Panc1 (cell line): ENCODE data around the gene FHIT. TPM values are rescaled to one million over a fixed set of nuclear protein-coding genes. Genes with fewer than 3 reads are reported as not detected.
"Not testable (repeated sequence)": the region's sequence is repeated elsewhere in the genome, so short reads cannot be mapped to it uniquely, and the experiment has no call there.

Experiments
- ATAC-seq: fragments of 200-7000 bp; cut with Tn5 transposase; 2 replicates; pipeline ENCODE4 v1.9.1; 2020; ENCODE audit warnings: mild to moderate bottlenecking, moderate library complexity
- BruUV-seq: library from RNA; stranded (reverse); fragments of 400-500 nt; replicated peaks from 2 replicates; lab custom pipeline; 2021; lab: Mats Ljungman, UMichigan
- CTCF ChIA-PET: fragments of 300-600 bp; sonication (Branson Sonifier 250); formaldehyde crosslinking; loops from one replicate; lab custom pipeline; 2022; ENCODE audit warnings: antibody characterized with exemption; lab: Charles Lee
- POLR2A ChIA-PET: fragments of 300-600 bp; sonication (Branson Sonifier 250); formaldehyde crosslinking; loops from one replicate; lab custom pipeline; 2022; ENCODE audit warnings: antibody characterized with exemption; lab: Charles Lee
- DNase-seq: peaks from one replicate; pipeline ENCODE4 v3.0.0-alpha.2; 2010; ENCODE audit warnings: low read depth, low spot score
- H3K27ac ChIP-seq: 2 replicates; pipeline ENCODE4 v1.5.1; 2011; ENCODE audit warnings: mild to moderate bottlenecking, low read length, inconsistent platforms
- H3K27me3 ChIP-seq: fragments of 200-500 bp; sonication (Bioruptor generic); 2 replicates; pipeline ENCODE4 v1.6.0; 2014; ENCODE audit warnings: low read length, inconsistent platforms; ENCODE audit not compliant: control insufficient read depth, insufficient read depth
- H3K36me3 ChIP-seq: fragments of 200-500 bp; sonication (Bioruptor generic); 2 replicates; pipeline ENCODE4 v1.5.1; 2014; ENCODE audit warnings: inconsistent platforms, mild to moderate bottlenecking, low read length, moderate library complexity; ENCODE audit not compliant: control insufficient read depth, insufficient read depth
- H3K4me1 ChIP-seq: 2 replicates; pipeline ENCODE4 v1.5.1; 2011; ENCODE audit warnings: inconsistent platforms, mild to moderate bottlenecking, low read length, moderate library complexity; ENCODE audit not compliant: control insufficient read depth, insufficient read depth
- H3K4me3 ChIP-seq, 2 experiments: 2 replicates each; pipeline ENCODE4 v1.5.1; 2011 to 2012; ENCODE audit warnings: low read depth in 2 of 2, low read length in 2 of 2, mild to moderate bottlenecking in 2 of 2, inconsistent platforms in 1 of 2, moderate library complexity in 1 of 2
- H3K9me3 ChIP-seq: fragments of 200-500 bp; sonication (Bioruptor generic); 2 replicates; pipeline ENCODE4 v1.5.1; 2014; ENCODE audit warnings: low read depth, mild to moderate bottlenecking, inconsistent platforms, low read length, moderate library complexity; ENCODE audit not compliant: control insufficient read depth, insufficient read depth
- POLR2AphosphoS5 ChIP-seq: IDR thresholded peaks from 2 replicates; pipeline ENCODE4 v1.6.1; 2012; ENCODE audit warnings: mild to moderate bottlenecking, low read depth, low read length, moderate library complexity
- SIN3A ChIP-seq: IDR thresholded peaks from 2 replicates; pipeline ENCODE4 v1.6.1; 2012; ENCODE audit warnings: low read depth, mild to moderate bottlenecking, low read length, moderate library complexity, borderline replicate concordance; ENCODE audit not compliant: insufficient read depth
- TCF7L2 ChIP-seq: IDR thresholded peaks from 2 replicates; pipeline ENCODE4 v1.6.1; 2011; ENCODE audit warnings: mild to moderate bottlenecking, low read depth, low read length, inconsistent platforms
- in situ Hi-C: cut with HindIII; loops from 2 replicates; pipeline ENCODE4 v1.10.0; 2016; ENCODE audit warnings: low sequenced_read_pairs, low pct_unique_long_range_greater_than_20kb
- intact Hi-C: fragments of 100-400 bp; cut with micrococcal nuclease; formaldehyde crosslinking; loops from one replicate; pipeline ENCODE4 v1.10.0; 2022; ENCODE audit not compliant: unreplicated experiment
- total RNA-seq: library from RNA; stranded (reverse); gene quantifications from one replicate; pipeline ENCODE4 v1.2.1, GENCODE V29; 2021; ENCODE audit not compliant: unreplicated experiment
- TF ChIP-seq, protein P1 (sequence below): fragments of 450-650 bp; IDR thresholded peaks from 2 replicates; pipeline ENCODE4 v1.5.1; 2017; ENCODE audit warnings: mild to moderate bottlenecking
- TF ChIP-seq, protein P2 (sequence below), 2 experiments: IDR thresholded peaks; 2 replicates each; pipeline ENCODE4 v1.6.1; 2011 to 2012; ENCODE audit warnings: low read depth in 2 of 2, control low read depth in 1 of 2, low read length in 1 of 2, mild to moderate bottlenecking in 1 of 2, moderate library complexity in 1 of 2; ENCODE audit not compliant: insufficient read depth in 1 of 2

FHIT gene
- total RNA-seq, 1 experiment from 2014 or later, result 2.2 TPM

DNA sequence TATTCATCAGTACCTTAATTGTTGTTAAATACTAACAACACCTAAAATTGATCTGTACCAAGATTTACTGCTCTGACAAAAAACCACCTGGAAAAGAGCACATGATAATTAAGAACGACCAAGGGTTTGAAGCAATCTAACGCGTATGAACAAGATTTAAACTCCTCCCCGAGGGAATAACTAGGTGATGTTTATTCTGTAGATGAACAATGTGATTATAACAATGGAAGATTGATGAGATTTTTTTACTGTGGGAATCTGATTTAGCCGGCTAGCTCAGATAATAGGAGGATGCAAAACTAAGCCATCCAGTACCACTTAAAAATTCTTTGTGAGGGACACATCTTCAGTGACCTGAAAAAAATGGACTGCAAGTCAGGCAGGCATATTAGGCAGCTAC, 222.1 kb downstream of the FHIT start:
- ATAC-seq, result no peak
- Histone ChIP-seq H3K4me1 (no peaks in the 10 kb centered on the region), H3K36me3 (no peaks in the 10 kb centered on the region), H3K9me3 (no peaks in the 10 kb centered on the region), H3K4me3 (no peak overlapping the region), H3K27me3 (no peaks in the 10 kb centered on the region), H3K27ac (no peak overlapping the region)
- TF ChIP-seq, protein P1, sequence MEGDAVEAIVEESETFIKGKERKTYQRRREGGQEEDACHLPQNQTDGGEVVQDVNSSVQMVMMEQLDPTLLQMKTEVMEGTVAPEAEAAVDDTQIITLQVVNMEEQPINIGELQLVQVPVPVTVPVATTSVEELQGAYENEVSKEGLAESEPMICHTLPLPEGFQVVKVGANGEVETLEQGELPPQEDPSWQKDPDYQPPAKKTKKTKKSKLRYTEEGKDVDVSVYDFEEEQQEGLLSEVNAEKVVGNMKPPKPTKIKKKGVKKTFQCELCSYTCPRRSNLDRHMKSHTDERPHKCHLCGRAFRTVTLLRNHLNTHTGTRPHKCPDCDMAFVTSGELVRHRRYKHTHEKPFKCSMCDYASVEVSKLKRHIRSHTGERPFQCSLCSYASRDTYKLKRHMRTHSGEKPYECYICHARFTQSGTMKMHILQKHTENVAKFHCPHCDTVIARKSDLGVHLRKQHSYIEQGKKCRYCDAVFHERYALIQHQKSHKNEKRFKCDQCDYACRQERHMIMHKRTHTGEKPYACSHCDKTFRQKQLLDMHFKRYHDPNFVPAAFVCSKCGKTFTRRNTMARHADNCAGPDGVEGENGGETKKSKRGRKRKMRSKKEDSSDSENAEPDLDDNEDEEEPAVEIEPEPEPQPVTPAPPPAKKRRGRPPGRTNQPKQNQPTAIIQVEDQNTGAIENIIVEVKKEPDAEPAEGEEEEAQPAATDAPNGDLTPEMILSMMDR, result no peak
- TF ChIP-seq TCF7L2, result no peak
- no peak for TF ChIP-seq POLR2AphosphoS5
- no peak for TF ChIP-seq SIN3A
- TF ChIP-seq, protein P2, sequence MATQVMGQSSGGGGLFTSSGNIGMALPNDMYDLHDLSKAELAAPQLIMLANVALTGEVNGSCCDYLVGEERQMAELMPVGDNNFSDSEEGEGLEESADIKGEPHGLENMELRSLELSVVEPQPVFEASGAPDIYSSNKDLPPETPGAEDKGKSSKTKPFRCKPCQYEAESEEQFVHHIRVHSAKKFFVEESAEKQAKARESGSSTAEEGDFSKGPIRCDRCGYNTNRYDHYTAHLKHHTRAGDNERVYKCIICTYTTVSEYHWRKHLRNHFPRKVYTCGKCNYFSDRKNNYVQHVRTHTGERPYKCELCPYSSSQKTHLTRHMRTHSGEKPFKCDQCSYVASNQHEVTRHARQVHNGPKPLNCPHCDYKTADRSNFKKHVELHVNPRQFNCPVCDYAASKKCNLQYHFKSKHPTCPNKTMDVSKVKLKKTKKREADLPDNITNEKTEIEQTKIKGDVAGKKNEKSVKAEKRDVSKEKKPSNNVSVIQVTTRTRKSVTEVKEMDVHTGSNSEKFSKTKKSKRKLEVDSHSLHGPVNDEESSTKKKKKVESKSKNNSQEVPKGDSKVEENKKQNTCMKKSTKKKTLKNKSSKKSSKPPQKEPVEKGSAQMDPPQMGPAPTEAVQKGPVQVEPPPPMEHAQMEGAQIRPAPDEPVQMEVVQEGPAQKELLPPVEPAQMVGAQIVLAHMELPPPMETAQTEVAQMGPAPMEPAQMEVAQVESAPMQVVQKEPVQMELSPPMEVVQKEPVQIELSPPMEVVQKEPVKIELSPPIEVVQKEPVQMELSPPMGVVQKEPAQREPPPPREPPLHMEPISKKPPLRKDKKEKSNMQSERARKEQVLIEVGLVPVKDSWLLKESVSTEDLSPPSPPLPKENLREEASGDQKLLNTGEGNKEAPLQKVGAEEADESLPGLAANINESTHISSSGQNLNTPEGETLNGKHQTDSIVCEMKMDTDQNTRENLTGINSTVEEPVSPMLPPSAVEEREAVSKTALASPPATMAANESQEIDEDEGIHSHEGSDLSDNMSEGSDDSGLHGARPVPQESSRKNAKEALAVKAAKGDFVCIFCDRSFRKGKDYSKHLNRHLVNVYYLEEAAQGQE (IDR thresholded peaks at IDR 0.05; ENCODE audit: insufficient read depth in 1 of 2, low read depth in 2 of 2, low read length in 1 of 2), result no peak
- intact Hi-C loops (no loop called here), in situ Hi-C loops (no loop called here)
- no TSS peak for BruUV-seq
- POLR2A ChIA-PET, result no interaction called here
- CTCF ChIA-PET, result no interaction called here
- DNase-seq, result no peak

DNA sequence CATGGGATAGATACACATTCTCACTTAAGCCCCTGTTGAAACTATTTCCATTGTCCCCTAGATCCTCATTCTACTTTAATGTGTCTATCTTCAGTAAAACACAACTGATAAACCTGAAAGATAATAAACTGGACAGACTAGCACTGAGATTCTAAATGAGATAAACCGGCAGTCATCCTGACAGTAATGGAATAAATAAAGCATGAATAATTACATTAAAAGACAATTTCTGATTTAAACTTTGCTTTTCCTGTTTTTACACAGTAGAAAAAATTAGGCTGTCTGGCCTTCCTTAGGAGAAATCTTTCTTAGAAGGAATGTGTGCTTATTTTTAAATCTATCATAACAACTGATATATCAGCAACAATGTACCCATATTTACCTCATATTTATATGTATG, 232.4 kb downstream of the FHIT start:
- no TSS peak for BruUV-seq
- H3K27ac ChIP-seq, result no peak overlapping the region

DNA sequence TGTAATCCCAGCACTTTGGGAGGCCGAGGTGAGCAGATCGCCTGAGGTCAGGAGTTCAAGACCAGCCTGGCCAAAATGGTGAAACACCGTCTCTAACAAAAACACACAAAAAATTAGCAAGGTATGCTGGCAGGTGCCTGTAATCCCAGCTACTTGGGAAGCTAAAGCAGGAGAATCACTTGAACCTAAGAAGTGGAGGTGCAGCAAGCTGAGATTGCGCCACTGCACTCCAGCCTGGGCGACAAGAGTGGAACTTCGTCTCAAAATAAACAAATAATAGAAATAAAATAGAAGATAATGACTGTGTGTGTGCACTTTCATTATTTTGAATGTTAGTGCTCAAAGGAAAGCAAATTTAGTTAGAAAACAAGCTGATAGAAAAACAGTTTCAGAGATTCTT, 234.2 kb downstream of the FHIT start:
- intact Hi-C loops, in situ Hi-C loops, H3K4me3 ChIP-seq, H3K27ac ChIP-seq, POLR2A ChIA-PET, H3K27me3 ChIP-seq, ATAC-seq, H3K9me3 ChIP-seq, H3K36me3 ChIP-seq, H3K4me1 ChIP-seq, BruUV-seq, DNase-seq, CTCF ChIA-PET: not testable (repeated sequence)

More for the DNA sequence above, 232.4 kb downstream of the FHIT start:
- Histone ChIP-seq H3K36me3 (no peaks in the 10 kb centered on the region), H3K9me3 (no peaks in the 10 kb centered on the region), H3K27me3 (no peaks in the 10 kb centered on the region), H3K4me1 (no peaks in the 10 kb centered on the region), H3K4me3 (no peak overlapping the region)
- POLR2A ChIA-PET, result no interaction called here
- CTCF ChIA-PET, result no interaction called here
- ATAC-seq (no peak), DNase-seq (no peak)
- TF ChIP-seq POLR2AphosphoS5 (no peak), TCF7L2 (no peak), SIN3A (no peak)
- TF ChIP-seq, protein P1, result no peak
- TF ChIP-seq, protein P2 (IDR thresholded peaks at IDR 0.05; ENCODE audit: insufficient read depth in 1 of 2, low read depth in 2 of 2, low read length in 1 of 2), result no peak
- in situ Hi-C loops (no loop called here), intact Hi-C loops (no loop called here)
